Sigmoid colon (tissue), 7 donors: ENCODE data around the gene HABP2. TPM values are rescaled to one million over a fixed set of nuclear protein-coding genes. Genes with fewer than 3 reads are reported as not detected.

ENCODE experiments used
- DNase-seq: peaks from one replicate; pipeline ENCODE4 v3.0.0-alpha.2; 2019
- H3K27ac ChIP-seq, 4 donors: fragments of 200-600 bp; sonication (generic); one replicate each; pipeline ENCODE4 v1.5.1; 2016 to 2019; ENCODE audit warnings: mild to moderate bottlenecking in 1 of 4
- H3K27me3 ChIP-seq, 3 donors: fragments of 200-600 bp; sonication (generic); one replicate each; pipeline ENCODE4 v1.5.1; 2019; ENCODE audit warnings: mild to moderate bottlenecking in 1 of 3
- H3K36me3 ChIP-seq, 4 donors: fragments of 200-600 bp; sonication (generic); one replicate each; pipeline ENCODE4 v1.5.1; 2016 to 2019
- H3K4me1 ChIP-seq, 4 donors: fragments of 200-600 bp; sonication (generic); one replicate each; pipeline ENCODE4 v1.5.1; 2017 to 2019
- H3K4me3 ChIP-seq, 4 donors: fragments of 200-600 bp; sonication (generic); one replicate each; pipeline ENCODE4 v1.5.1; 2017 to 2019; ENCODE audit warnings: mild to moderate bottlenecking in 2 of 4, moderate library complexity in 1 of 4
- H3K9me3 ChIP-seq, 4 donors: fragments of 200-600 bp in 3 of 4; sonication (generic) in 3 of 4; one replicate each; pipeline versions ENCODE4 v1.5.1 to v1.6.1; 2013 to 2019
- EP300 ChIP-seq, 4 donors: sonication (generic); formaldehyde crosslinking; IDR thresholded peaks; one replicate each; pipeline ENCODE4 v1.6.1; 2017; ENCODE audit warnings: antibody characterized with exemption in 4 of 4
- POLR2A ChIP-seq, 2 donors: fragments of 450-650 bp; IDR thresholded peaks; one replicate each; pipeline ENCODE4 v1.6.1; 2016; ENCODE audit warnings: antibody characterized with exemption in 2 of 2, mild to moderate bottlenecking in 2 of 2, moderate library complexity in 2 of 2
- POLR2AphosphoS5 ChIP-seq, 4 donors: sonication (generic); formaldehyde crosslinking; IDR thresholded peaks; one replicate each; pipeline ENCODE4 v1.6.1; 2017; ENCODE audit warnings: antibody characterized with exemption in 4 of 4
- WGBS, 2 donors: extraction: QIAGEN DNeasy Blood & Tissue Kit; methylation state at CpG; one replicate each; pipeline ENCODE4 v1.1.7; 2013; 5-methylcytosine and 5-hydroxymethylcytosine counted together
- intact Hi-C: fragments of 100-400 bp; cut with DNase I; formaldehyde crosslinking; loops from one replicate; pipeline ENCODE4 v1.15.1; 2023
- polyA plus RNA-seq, 3 donors: library from polyadenylated mRNA; stranded (reverse); fragments of 200-250 nt; gene quantifications; one replicate each; pipeline ENCODE4 v1.2.3, GENCODE V29; 2013
- total RNA-seq, 4 donors: library from RNA; depleted of rRNA; stranded (reverse); fragments of >200 nt; gene quantifications; one replicate each; pipeline ENCODE4 v1.1.0, GENCODE V29; 2016
- TF ChIP-seq, protein P1 (sequence below), 4 experiments: fragments of 450-650 bp in 3 of 4; fragments of 200-600 bp in 1 of 4; IDR thresholded peaks; one replicate each; pipeline ENCODE4 v1.5.1; 2016 to 2019; ENCODE audit warnings: antibody characterized with exemption in 4 of 4, mild to moderate bottlenecking in 3 of 4, moderate library complexity in 2 of 4
- donor health status: healthy with polysubstance abuse.
- donor health status: Bipolar disorder and iron deficiency.
- donor health status: healthy.

The HABP2 gene
- total and polyA plus RNA-seq, 7 donors = not detected

DNA sequence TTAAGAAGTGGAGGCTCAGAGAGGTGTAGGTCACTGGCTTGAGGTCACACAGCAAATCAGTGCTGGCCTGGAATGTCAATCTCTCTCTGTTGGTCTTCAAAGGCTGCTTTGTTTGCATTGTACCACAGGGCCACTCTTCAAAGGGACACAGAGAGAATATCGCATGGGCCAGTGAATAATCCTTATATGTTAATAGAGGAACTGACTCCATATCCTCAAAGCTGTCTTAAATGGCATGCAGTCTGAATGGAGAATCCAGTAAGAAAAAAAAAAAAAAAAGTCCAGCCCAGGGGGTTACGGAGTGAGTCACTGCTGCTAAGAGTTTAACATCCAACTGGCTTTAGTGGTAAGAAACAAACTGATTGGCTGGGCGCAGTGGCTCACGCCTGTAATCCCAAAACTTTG, 56.9 kb downstream of the HABP2 start:
- WGBS, 2 donors = 76 to 90% methylated on average over 4 of the region's 4 CpGs
- Histone ChIP-seq H3K36me3 (no peaks in the 10 kb centered on the region), H3K27ac (no peak overlapping the region), H3K4me1 (no peaks in the 10 kb centered on the region), H3K9me3 (no peaks in the 10 kb centered on the region), H3K4me3 (no peak overlapping the region), H3K27me3 (peaks cover 0 to 3% (median 0%) of the 10 kb centered on the region in 3 donors)
- no peak for TF ChIP-seq POLR2AphosphoS5 (IDR thresholded peaks at IDR 0.05)
- no peak for TF ChIP-seq EP300 (IDR thresholded peaks at IDR 0.05)
- TF ChIP-seq, protein P1, sequence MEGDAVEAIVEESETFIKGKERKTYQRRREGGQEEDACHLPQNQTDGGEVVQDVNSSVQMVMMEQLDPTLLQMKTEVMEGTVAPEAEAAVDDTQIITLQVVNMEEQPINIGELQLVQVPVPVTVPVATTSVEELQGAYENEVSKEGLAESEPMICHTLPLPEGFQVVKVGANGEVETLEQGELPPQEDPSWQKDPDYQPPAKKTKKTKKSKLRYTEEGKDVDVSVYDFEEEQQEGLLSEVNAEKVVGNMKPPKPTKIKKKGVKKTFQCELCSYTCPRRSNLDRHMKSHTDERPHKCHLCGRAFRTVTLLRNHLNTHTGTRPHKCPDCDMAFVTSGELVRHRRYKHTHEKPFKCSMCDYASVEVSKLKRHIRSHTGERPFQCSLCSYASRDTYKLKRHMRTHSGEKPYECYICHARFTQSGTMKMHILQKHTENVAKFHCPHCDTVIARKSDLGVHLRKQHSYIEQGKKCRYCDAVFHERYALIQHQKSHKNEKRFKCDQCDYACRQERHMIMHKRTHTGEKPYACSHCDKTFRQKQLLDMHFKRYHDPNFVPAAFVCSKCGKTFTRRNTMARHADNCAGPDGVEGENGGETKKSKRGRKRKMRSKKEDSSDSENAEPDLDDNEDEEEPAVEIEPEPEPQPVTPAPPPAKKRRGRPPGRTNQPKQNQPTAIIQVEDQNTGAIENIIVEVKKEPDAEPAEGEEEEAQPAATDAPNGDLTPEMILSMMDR (IDR thresholded peaks at IDR 0.05) = no peak
- no peak for TF ChIP-seq POLR2A (IDR thresholded peaks at IDR 0.05)
- intact Hi-C loops = no loop called here
- no peak for DNase-seq

GRCh38 chr10:113610631-113611601, 58.1 kb downstream of the HABP2 start:
- 54 to 71% methylated on average over 26 of the region's 26 CpGs for WGBS, 2 donors
- H3K36me3 ChIP-seq = no peaks in the 10 kb centered on the region

GRCh38 chr10:113612154-113612553, 59.3 kb downstream of the HABP2 start:
- no peak overlapping the region for H3K27ac ChIP-seq
- 93 to 94% methylated on average over 3 of the region's 3 CpGs for WGBS, 2 donors
- H3K9me3 ChIP-seq = no peaks in the 10 kb centered on the region
- no peak for DNase-seq
- H3K4me1 ChIP-seq = no peaks in the 10 kb centered on the region
- intact Hi-C loops = no loop called here
- H3K27me3 ChIP-seq = peaks cover 0 to 19% (median 4%) of the 10 kb centered on the region in 3 donors
- H3K4me3 ChIP-seq = no peak overlapping the region
- TF ChIP-seq, protein P1 (IDR thresholded peaks at IDR 0.05) = no peak
- TF ChIP-seq POLR2AphosphoS5 (IDR thresholded peaks at IDR 0.05) (no peak), EP300 (IDR thresholded peaks at IDR 0.05) (no peak), POLR2A (IDR thresholded peaks at IDR 0.05) (no peak)
- no peaks in the 10 kb centered on the region for H3K36me3 ChIP-seq

More at GRCh38 chr10:113610631-113611601, 58.1 kb downstream of the HABP2 start:
- TF ChIP-seq POLR2A (IDR thresholded peaks at IDR 0.05) (no peak), POLR2AphosphoS5 (IDR thresholded peaks at IDR 0.05) (no peak), EP300 (IDR thresholded peaks at IDR 0.05) (no peak)
- TF ChIP-seq, protein P1 (IDR thresholded peaks at IDR 0.05) = no peak
- no peaks in the 10 kb centered on the region for H3K9me3 ChIP-seq
- intact Hi-C loops = no loop called here
- no peak overlapping the region for H3K4me3 ChIP-seq
- no peak overlapping the region for H3K27ac ChIP-seq
- H3K27me3 ChIP-seq = peaks cover 0 to 7% (median 0%) of the 10 kb centered on the region in 3 donors
- no peak for DNase-seq
- H3K4me1 ChIP-seq = no peaks in the 10 kb centered on the region

DNA sequence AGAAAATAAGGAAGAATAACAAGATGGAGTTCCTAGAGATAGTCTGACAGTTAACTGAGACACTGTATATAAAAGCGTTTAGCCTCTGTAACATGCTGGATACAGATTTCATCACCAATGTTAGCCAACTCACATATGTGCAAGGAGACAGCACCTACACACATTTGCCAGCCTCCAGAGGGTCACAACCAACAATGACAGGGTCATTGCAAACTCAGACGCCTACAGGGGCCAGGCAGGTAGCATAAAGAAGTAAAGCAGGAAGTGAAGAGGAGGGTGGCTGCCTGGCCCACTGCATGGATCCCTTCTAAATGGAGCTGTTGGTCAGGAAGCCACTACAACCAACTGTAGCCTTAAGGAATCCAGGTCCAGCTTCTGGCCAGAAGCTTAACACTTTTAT, 60.6 kb downstream of the HABP2 start:
- H3K36me3 ChIP-seq = no peaks in the 10 kb centered on the region
- no peak for DNase-seq
- no peaks in the 10 kb centered on the region for H3K4me1 ChIP-seq
- no peak overlapping the region for H3K27ac ChIP-seq
- 86 to 89% methylated on average over 2 of the region's 2 CpGs for WGBS, 2 donors
- no peaks in the 10 kb centered on the region for H3K9me3 ChIP-seq
- intact Hi-C loops = no loop called here
- peaks cover 0 to 32% (median 4%) of the 10 kb centered on the region in 3 donors for H3K27me3 ChIP-seq
- no peak overlapping the region for H3K4me3 ChIP-seq
- TF ChIP-seq, protein P1 (IDR thresholded peaks at IDR 0.05) = no peak
- TF ChIP-seq POLR2A (IDR thresholded peaks at IDR 0.05) = no peak
- TF ChIP-seq EP300 (IDR thresholded peaks at IDR 0.05) = no peak
- TF ChIP-seq POLR2AphosphoS5 (IDR thresholded peaks at IDR 0.05) = no peak
